ENCODE measurements around the gene ROMO1.
"Not testable (repeated sequence)": the region's sequence is repeated elsewhere in the genome, so short reads cannot be mapped to it uniquely, and the experiment has no call there.

Gene ROMO1

GRCh38 chr20:35710884-35711587 lies 11.8 kb downstream of the ROMO1 start:
- DNase-seq (ENCODE audit: low read depth in 2 of 2): no peak

- no peak for DNase-seq (ENCODE audit: low read depth in 2 of 2)
Measured at GRCh38 chr20:35711588-35712209, 12.5 kb downstream of the ROMO1 start.

DNA sequence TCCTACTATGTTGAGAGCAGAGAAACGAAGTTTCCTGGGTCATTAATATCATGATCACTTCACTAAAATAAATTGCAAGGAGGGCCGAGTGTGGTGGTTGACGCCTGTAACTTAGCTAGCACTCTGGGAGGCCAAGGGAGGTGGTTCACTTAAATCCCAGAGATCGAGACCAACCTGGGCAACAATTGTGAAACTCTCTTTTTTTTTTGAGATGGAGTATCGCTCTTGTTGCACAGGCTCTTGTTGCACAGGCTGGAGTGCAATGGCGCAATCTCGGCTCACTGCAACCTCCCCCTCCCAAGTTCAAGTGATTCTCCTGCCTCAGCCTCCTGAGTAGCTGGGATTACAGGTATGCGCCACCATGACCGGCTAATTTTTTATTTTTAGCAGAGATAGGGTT lies 13.9 kb downstream of the ROMO1 start:
- not testable (repeated sequence) for DNase-seq (ENCODE audit: low read depth in 2 of 2)

- DNase-seq (ENCODE audit: low read depth in 2 of 2): no peak
Measured at GRCh38 chr20:35714127-35714526, 14.9 kb downstream of the ROMO1 start.

DNA sequence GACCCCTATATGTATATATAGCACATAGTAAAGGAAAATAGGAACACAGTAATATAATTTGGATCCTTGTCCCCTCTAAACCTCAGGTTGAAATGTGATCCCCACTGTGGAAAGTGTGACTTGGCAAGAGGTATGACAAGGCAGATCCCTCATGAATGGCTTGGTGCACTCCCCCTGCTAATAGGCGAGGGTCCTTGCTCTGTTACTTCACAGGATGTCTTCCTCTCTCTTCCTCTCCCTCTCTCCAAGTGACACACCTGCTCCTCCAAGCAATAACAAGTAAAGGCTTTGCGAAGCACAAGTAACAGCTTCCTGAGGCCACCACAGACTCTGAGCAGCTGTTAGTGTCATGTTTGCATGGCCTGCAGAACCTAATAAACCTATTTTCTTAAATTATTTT lies 16.4 kb downstream of the ROMO1 start:
- no peak for DNase-seq (ENCODE audit: low read depth in 2 of 2)

- DNase-seq (ENCODE audit: low read depth in 2 of 2): no peak
Measured at GRCh38 chr20:35716330-35716729, 17.1 kb downstream of the ROMO1 start.

GRCh38 chr20:35718321-35718720 lies 19.1 kb downstream of the ROMO1 start:
- DNase-seq (ENCODE audit: low read depth in 2 of 2): not testable (repeated sequence)

- DNase-seq (ENCODE audit: low read depth in 2 of 2): no peak
Measured at GRCh38 chr20:35718972-35719635, 19.9 kb downstream of the ROMO1 start.

- DNase-seq (ENCODE audit: low read depth in 2 of 2): no peak
Measured at GRCh38 chr20:35719717-35720116, 20.5 kb downstream of the ROMO1 start.

GRCh38 chr20:35720165-35721123 lies 21.2 kb downstream of the ROMO1 start:
- DNase-seq (ENCODE audit: low read depth in 2 of 2): no peak

- no peak for DNase-seq (ENCODE audit: low read depth in 2 of 2)
Measured at GRCh38 chr20:35721219-35721618, 22.0 kb downstream of the ROMO1 start.

- DNase-seq (ENCODE audit: low read depth in 2 of 2): no peak
Measured at GRCh38 chr20:35721621-35722020, 22.4 kb downstream of the ROMO1 start.

DNA sequence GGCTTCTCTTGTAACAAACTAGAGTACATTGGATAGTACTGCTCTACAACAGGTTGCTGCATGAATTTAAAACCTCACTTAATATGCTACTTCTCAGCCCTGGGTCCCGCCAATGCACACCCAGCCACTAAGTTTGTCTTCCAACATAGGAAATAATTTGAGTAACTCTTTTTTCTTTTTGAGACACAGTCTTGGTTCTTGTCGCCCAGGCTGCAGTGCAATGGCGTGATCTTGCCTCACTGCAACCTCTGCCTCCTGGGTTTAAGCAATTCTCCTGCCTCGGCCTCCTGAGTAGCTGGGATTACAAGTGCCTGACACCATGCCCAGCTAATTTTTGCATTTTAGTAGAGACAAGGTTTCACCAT lies 24.1 kb downstream of the ROMO1 start:
- not testable (repeated sequence) for DNase-seq (ENCODE audit: low read depth in 2 of 2)

GRCh38 chr20:35723652-35724320 lies 24.6 kb downstream of the ROMO1 start:
- DNase-seq (ENCODE audit: low read depth in 2 of 2): not testable (repeated sequence)

DNA sequence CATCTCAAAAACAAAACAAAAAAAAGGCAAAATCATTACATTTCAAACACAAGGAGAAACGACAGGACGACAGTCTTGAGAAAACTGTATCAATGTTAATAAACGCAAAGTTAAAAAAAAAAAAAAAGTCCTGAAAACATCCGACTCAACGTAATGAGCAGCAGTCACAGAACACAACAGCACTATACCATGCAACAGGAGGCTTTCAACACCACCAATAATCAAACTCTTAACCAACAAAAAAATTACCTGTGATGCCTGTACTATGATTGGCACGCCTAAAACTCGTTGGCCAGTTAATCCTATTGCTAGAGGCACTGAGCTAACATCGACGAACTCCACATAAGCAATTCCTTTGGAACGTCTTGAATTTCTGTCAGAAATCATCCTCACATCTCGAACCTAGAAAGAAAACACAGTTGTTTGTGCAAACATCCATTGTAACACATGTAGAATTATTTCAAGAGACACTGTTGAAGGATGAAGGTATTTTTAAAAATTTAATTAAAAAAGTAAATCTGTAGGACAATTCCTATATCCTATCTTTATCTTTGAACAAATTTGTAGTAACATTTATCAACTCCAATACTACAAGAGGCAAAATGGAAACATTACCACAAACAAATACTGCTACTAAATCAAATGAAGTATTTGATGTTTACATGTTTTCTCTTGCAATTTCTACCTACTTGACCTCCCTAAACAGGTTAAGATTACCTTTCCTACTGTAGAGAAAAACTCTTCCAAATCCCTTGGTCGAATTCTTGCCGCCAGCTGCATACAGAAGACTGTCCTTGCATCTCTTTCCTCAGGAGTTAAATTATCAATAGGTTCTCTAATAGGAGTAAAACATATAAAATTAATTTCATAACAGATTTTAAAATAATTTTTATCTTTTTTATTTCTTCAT lies 25.4 kb downstream of the ROMO1 start:
- DNase-seq (ENCODE audit: low read depth in 2 of 2): no peak

- DNase-seq (ENCODE audit: low read depth in 2 of 2): no peak
Measured at GRCh38 chr20:35726842-35727711, 27.9 kb downstream of the ROMO1 start.

GRCh38 chr20:35729283-35729807 lies 30.1 kb downstream of the ROMO1 start:
- no peak for DNase-seq (ENCODE audit: low read depth in 2 of 2)

DNA sequence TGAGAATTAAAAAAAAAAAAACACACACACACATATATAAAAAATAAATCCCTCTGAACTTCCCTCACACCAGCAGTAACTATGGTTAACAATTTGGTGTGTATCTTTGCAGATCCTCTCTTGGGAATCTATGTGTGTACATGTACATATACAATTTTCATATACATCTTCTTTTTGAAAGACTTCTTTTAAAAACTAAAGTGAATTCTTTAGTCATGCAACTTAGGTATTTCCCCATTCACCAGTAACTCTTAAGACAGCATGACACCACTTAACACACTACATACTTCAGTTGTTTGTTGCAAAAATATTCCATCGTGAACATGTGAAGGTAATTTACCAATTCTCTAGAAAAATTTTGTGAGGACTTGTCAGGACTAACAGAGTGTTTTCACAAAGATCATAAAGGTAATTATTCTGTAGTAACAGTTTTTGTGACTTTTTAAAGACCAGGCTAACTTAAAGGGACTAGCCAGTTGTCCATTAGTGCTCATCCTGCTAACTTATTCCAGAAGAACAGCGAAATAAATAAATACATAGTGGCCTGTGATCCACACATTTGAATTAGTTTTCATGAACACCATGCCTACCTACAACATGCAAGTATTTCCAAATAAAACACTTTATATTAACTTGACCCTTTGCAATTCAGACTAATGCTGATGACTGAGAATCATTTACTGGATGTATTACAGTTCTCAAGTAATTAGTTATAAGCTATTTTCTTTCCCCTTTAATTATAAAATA lies 30.8 kb downstream of the ROMO1 start:
- no peak for DNase-seq (ENCODE audit: low read depth in 2 of 2)

Measured in stimulated activated CD8-positive, alpha-beta memory T cell treated with anti-CD3 and anti-CD28 coated beads, Interleukin-2, amount 100 ng/mL, for 1 hour (primary cell).